ENCODE results near the gene GRB14. TPM values are rescaled to one million over a fixed set of nuclear protein-coding genes. Genes with fewer than 3 reads are reported as not detected.
"Not testable (repeated sequence)": the region's sequence is repeated elsewhere in the genome, so short reads cannot be mapped to it uniquely, and the experiment has no call there.

GRB14 gene
- total RNA-seq, 2 donors from 2014 or later: 22.7 to 27.5 TPM

- intact Hi-C loops (cut with DNase I): no loop called here
- no peak for TF ChIP-seq POLR2A (IDR thresholded peaks at IDR 0.05)
- no peak for TF ChIP-seq CTCF (IDR thresholded peaks at IDR 0.05)
- no peaks in the 10 kb centered on the region for H3K36me3 ChIP-seq (replicated peaks in 1 of 2; ENCODE audit: insufficient read depth in 1 of 2, low read depth in 2 of 2)
- H3K27ac ChIP-seq: no peak overlapping the region
- ATAC-seq: no peak
- H3K4me1 ChIP-seq: peaks cover 44% of the 10 kb centered on the region
- no peaks in the 10 kb centered on the region for H3K27me3 ChIP-seq
- 70 to 78% methylated on average over 2 of the region's 2 CpGs for WGBS, 2 donors
- H3K4me3 ChIP-seq: no peak overlapping the region
- DNase-seq: no peak
- no peaks in the 10 kb centered on the region for H3K9me3 ChIP-seq
These were observed 62.8 kb downstream of the GRB14 start for GRCh38 chr2:164558450-164558849.

GRCh38 chr2:164554487-164554886 is 66.8 kb downstream of the GRB14 start:
- Histone ChIP-seq H3K4me3 (no peak overlapping the region), H3K27me3 (no peaks in the 10 kb centered on the region), H3K27ac (peak overlapping the region in 2 of 4 donors; percentile 4 to 7), H3K36me3 (replicated peaks in 1 of 2; ENCODE audit: insufficient read depth in 1 of 2, low read depth in 2 of 2) (no peaks in the 10 kb centered on the region), H3K9me3 (no peaks in the 10 kb centered on the region), H3K4me1 (peaks cover 18% of the 10 kb centered on the region)
- intact Hi-C loops (cut with DNase I): no loop called here
- DNase-seq (no peak), ATAC-seq (peak; percentile 33)
- WGBS, 2 donors: 25 to 44% methylated on average over 2 of the region's 2 CpGs
- TF ChIP-seq POLR2A (IDR thresholded peaks at IDR 0.05): no peak
- TF ChIP-seq CTCF (IDR thresholded peaks at IDR 0.05): no peak

GRCh38 chr2:164551519-164551918 is 69.8 kb downstream of the GRB14 start:
- peaks cover 18% of the 10 kb centered on the region for H3K4me1 ChIP-seq
- no peak for DNase-seq
- WGBS, 2 donors: 87 to 93% methylated on average over 4 of the region's 4 CpGs
- H3K36me3 ChIP-seq (replicated peaks in 1 of 2; ENCODE audit: insufficient read depth in 1 of 2, low read depth in 2 of 2): no peaks in the 10 kb centered on the region
- ATAC-seq: no peak
- H3K4me3 ChIP-seq: no peak overlapping the region
- TF ChIP-seq POLR2A (IDR thresholded peaks at IDR 0.05): no peak
- TF ChIP-seq CTCF (IDR thresholded peaks at IDR 0.05): no peak
- intact Hi-C loops (cut with DNase I): no loop called here
- no peak overlapping the region for H3K27ac ChIP-seq
- no peaks in the 10 kb centered on the region for H3K9me3 ChIP-seq
- H3K27me3 ChIP-seq: no peaks in the 10 kb centered on the region

- H3K9me3 ChIP-seq; H3K27me3 ChIP-seq; DNase-seq; H3K27ac ChIP-seq; H3K36me3 ChIP-seq (replicated peaks in 1 of 2; ENCODE audit: insufficient read depth in 1 of 2, low read depth in 2 of 2); intact Hi-C loops (cut with DNase I); ATAC-seq; H3K4me3 ChIP-seq: not testable (repeated sequence)
- H3K4me1 ChIP-seq: peaks cover 13% of the 10 kb centered on the region
- 95 to 96% methylated on average over 3 of the region's 3 CpGs for WGBS, 2 donors
These were observed 71.6 kb downstream of the GRB14 start for GRCh38 chr2:164549705-164550104.

GRCh38 chr2:164545484-164545883 is 75.8 kb downstream of the GRB14 start:
- ATAC-seq: no peak
- WGBS, 2 donors: 81 to 87% methylated on average over 5 of the region's 5 CpGs
- DNase-seq: no peak
- Histone ChIP-seq H3K4me3 (no peak overlapping the region), H3K27ac (no peak overlapping the region), H3K36me3 (replicated peaks in 1 of 2; ENCODE audit: insufficient read depth in 1 of 2, low read depth in 2 of 2) (no peaks in the 10 kb centered on the region), H3K9me3 (no peaks in the 10 kb centered on the region), H3K27me3 (no peaks in the 10 kb centered on the region), H3K4me1 (peaks cover 7% of the 10 kb centered on the region)
- intact Hi-C loops (cut with DNase I): no loop called here
- no peak for TF ChIP-seq CTCF (IDR thresholded peaks at IDR 0.05)
- TF ChIP-seq POLR2A (IDR thresholded peaks at IDR 0.05): no peak
